Muscle layer of duodenum (tissue), 2 donors: ENCODE results near the gene GRID1.

Experiments
- H3K27ac ChIP-seq: one replicate; pipeline ENCODE4 v1.7.0; 2013; ENCODE audit warnings: mild to moderate bottlenecking, low read length
- H3K27me3 ChIP-seq: one replicate; pipeline ENCODE4 v1.7.0; 2013; ENCODE audit warnings: low read depth, mild to moderate bottlenecking, control low read depth, low read length
- H3K36me3 ChIP-seq, 2 donors: one replicate each; pipeline ENCODE4 v1.7.0; 2013; ENCODE audit warnings: low read length in 2 of 2, control low read depth in 1 of 2, mild to moderate bottlenecking in 1 of 2; ENCODE audit not compliant: insufficient read depth in 2 of 2, control insufficient read depth in 1 of 2
- H3K4me1 ChIP-seq, 2 donors: one replicate each; pipeline ENCODE4 v1.7.0; 2013; ENCODE audit warnings: low read length in 2 of 2, mild to moderate bottlenecking in 2 of 2, control low read depth in 1 of 2, moderate library complexity in 1 of 2; ENCODE audit not compliant: insufficient read depth in 2 of 2, control insufficient read depth in 1 of 2
- H3K4me3 ChIP-seq, 2 donors: one replicate each; pipeline ENCODE4 v1.7.0; 2013; ENCODE audit warnings: low read length in 2 of 2, low read depth in 1 of 2, mild to moderate bottlenecking in 1 of 2
- H3K9me3 ChIP-seq, 2 donors: one replicate each; pipeline ENCODE4 v1.7.0; 2013; ENCODE audit warnings: low read length in 2 of 2, control low read depth in 1 of 2, mild to moderate bottlenecking in 1 of 2; ENCODE audit not compliant: control insufficient read depth in 1 of 2
- donor health status: healthy.

Gene GRID1

DNA sequence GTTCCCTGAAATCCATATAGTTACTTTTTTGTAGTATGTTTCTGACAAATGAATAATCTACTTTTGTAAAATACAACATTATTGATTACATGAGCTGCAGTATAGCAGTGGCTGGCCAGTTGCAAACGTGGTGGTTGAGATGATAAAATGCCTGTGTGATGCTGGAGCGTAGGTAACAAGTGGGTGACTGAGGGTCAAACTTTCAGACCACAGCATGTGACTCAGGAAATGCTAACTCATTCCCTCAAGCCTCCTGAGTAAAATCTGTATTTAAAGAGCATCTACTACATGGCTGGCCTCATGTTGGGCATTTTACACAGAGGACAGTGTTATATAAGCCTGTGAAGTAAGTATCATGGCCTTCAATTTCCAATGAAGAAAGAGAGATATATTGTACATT is 585.2 kb downstream of the GRID1 start:
- H3K4me3 ChIP-seq = no peak overlapping the region
- H3K9me3 ChIP-seq = no peaks in the 10 kb centered on the region
- H3K27me3 ChIP-seq = no peaks in the 10 kb centered on the region
- H3K4me1 ChIP-seq = no peaks in the 10 kb centered on the region
- H3K27ac ChIP-seq = no peak overlapping the region
- H3K36me3 ChIP-seq = no peaks in the 10 kb centered on the region

DNA sequence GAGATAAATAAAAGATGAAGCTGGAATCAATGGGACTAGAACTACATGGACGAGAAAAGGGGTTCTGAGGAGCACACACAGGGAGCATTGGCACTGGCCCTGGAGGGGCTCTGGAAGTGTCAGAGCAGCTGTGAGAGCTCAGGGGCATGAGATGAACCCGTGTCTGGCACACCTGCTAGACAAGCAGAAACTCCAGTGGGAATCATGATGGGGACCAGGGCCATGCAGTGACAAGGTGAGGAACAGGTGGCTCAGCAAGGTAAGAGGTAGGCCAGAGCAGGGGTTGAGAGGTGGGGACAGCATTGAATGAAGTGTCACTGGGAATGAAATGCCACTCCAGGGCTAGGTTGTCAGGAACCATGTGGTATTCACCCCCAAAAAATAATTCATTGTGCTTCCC is 588.5 kb downstream of the GRID1 start:
- no peak overlapping the region for H3K27ac ChIP-seq
- no peaks in the 10 kb centered on the region for H3K4me1 ChIP-seq
- no peaks in the 10 kb centered on the region for H3K36me3 ChIP-seq
- H3K9me3 ChIP-seq = no peaks in the 10 kb centered on the region
- no peaks in the 10 kb centered on the region for H3K27me3 ChIP-seq
- H3K4me3 ChIP-seq = no peak overlapping the region

- H3K4me1 ChIP-seq = no peaks in the 10 kb centered on the region
- H3K27me3 ChIP-seq = no peaks in the 10 kb centered on the region
- H3K4me3 ChIP-seq = no peak overlapping the region
- no peak overlapping the region for H3K27ac ChIP-seq
- no peaks in the 10 kb centered on the region for H3K9me3 ChIP-seq
- H3K36me3 ChIP-seq = no peaks in the 10 kb centered on the region
Measured at GRCh38 chr10:85767891-85768290, 598.7 kb downstream of the GRID1 start.

DNA sequence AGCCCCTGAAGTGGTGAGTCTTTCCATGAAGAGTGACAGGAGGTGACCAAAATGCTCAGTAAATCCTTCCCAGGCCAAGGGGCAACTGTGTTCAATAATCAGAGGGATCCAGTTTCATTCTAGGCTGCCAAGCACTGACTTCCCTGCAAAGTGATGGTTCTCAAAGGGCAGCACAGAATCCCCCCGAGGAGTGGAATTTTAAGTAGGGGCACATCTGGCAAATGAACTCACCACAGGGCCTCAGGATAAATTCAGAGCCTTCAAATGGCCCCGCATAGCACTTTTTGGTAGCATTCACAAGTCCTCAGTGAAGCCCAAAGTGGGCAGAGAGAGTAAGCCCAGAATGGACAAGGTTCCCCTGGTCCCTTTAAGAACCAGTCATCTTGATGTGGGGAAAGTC is 602.5 kb downstream of the GRID1 start:
- Histone ChIP-seq H3K27ac (no peak overlapping the region), H3K36me3 (no peaks in the 10 kb centered on the region), H3K9me3 (no peaks in the 10 kb centered on the region), H3K4me1 (no peaks in the 10 kb centered on the region), H3K27me3 (no peaks in the 10 kb centered on the region), H3K4me3 (no peak overlapping the region)

DNA sequence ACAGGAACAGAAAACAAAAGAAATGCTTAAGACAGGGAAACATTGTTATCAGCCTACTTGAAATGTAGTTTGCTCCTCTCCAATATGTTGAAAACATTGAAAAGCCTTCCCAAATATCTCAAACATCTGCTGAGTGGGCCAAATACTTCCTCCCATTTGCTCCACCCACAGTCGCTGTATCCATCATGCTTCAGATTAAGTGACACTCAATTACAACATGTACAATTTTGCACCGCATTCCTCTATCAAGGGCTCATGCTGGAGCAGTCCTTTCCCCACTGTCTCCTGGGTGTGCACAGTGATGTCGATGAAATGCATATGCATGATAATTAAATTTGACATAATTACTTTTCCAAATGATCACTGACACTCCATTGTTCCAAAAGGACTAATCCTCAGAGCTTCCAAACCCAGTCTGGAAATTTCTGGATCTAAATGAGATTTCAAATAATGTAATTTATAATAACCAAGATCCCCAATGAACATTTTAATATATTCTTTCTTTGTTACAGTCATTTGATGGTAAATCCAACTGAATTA is 604.6 kb downstream of the GRID1 start:
- Histone ChIP-seq H3K27me3 (no peaks in the 10 kb centered on the region), H3K27ac (no peak overlapping the region), H3K4me3 (no peak overlapping the region), H3K9me3 (no peaks in the 10 kb centered on the region), H3K4me1 (no peaks in the 10 kb centered on the region), H3K36me3 (no peaks in the 10 kb centered on the region)

DNA sequence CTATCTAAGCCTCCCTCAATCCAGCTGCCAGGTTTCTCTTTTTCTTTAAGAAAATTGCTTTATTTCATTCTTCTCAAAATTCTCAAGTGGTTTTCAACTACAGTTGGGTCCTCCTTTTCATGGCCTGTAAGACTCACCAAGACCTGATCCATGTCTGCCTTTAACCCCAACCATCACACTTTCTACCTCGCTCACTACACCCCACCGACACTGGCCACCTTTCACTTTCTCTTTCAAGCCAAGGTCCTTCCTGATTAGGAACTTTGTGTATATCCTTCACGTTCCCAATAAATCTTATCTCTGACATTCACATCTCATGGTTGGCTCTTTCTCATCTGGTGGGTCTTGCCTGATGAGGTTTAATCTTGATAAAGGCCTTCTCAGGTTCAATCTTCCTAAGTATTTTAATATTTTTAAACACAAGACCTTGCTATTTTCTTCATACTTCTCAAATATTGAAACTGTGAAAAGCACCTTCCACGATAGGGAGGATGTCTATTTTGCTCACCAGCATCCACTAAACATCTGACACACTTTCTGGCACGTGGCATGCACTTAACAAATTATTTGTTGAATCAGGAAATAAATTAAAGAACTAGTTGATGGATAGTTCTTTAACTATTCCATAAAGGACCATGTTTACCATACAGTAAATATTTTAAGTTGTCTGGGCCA is 624.8 kb downstream of the GRID1 start:
- Histone ChIP-seq H3K4me3 (no peak overlapping the region), H3K9me3 (no peaks in the 10 kb centered on the region), H3K36me3 (no peaks in the 10 kb centered on the region), H3K4me1 (no peaks in the 10 kb centered on the region), H3K27ac (no peak overlapping the region), H3K27me3 (no peaks in the 10 kb centered on the region)

GRCh38 chr10:85735997-85736396 is 630.6 kb downstream of the GRID1 start:
- H3K4me1 ChIP-seq = no peaks in the 10 kb centered on the region
- no peaks in the 10 kb centered on the region for H3K9me3 ChIP-seq
- H3K27me3 ChIP-seq = no peaks in the 10 kb centered on the region
- no peaks in the 10 kb centered on the region for H3K36me3 ChIP-seq
- no peak overlapping the region for H3K27ac ChIP-seq
- no peak overlapping the region for H3K4me3 ChIP-seq

DNA sequence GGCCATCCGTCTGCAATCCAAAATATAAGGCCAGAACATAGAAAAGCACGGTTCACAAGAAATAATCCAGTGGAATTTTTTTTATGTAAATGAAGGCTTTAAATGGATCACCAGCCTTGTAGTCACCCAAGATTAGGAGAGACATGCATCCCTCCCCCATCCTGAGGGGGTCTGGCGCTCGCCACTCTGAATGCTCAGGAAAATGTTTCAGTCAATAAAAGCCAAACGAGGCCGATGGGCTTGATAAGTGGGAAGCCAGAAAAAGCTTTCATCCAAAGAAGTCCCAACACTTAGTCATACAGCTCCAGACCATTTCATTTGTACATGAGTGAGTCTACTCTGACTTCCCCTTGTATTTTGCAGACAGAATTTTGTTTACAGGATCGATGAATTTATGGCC is 631.8 kb downstream of the GRID1 start:
- Histone ChIP-seq H3K4me1 (no peaks in the 10 kb centered on the region), H3K9me3 (no peaks in the 10 kb centered on the region), H3K27ac (no peak overlapping the region), H3K27me3 (no peaks in the 10 kb centered on the region), H3K36me3 (no peaks in the 10 kb centered on the region), H3K4me3 (no peak overlapping the region)

GRCh38 chr10:85724215-85724614 is 642.4 kb downstream of the GRID1 start:
- H3K9me3 ChIP-seq = no peaks in the 10 kb centered on the region
- H3K36me3 ChIP-seq = no peaks in the 10 kb centered on the region
- H3K4me3 ChIP-seq = no peak overlapping the region
- H3K4me1 ChIP-seq = no peaks in the 10 kb centered on the region
- H3K27me3 ChIP-seq = no peaks in the 10 kb centered on the region
- no peak overlapping the region for H3K27ac ChIP-seq

GRCh38 chr10:85720931-85721590 is 645.5 kb downstream of the GRID1 start:
- H3K4me1 ChIP-seq = no peaks in the 10 kb centered on the region
- no peaks in the 10 kb centered on the region for H3K9me3 ChIP-seq
- no peak overlapping the region for H3K27ac ChIP-seq
- H3K27me3 ChIP-seq = no peaks in the 10 kb centered on the region
- no peaks in the 10 kb centered on the region for H3K36me3 ChIP-seq
- H3K4me3 ChIP-seq = no peak overlapping the region

DNA sequence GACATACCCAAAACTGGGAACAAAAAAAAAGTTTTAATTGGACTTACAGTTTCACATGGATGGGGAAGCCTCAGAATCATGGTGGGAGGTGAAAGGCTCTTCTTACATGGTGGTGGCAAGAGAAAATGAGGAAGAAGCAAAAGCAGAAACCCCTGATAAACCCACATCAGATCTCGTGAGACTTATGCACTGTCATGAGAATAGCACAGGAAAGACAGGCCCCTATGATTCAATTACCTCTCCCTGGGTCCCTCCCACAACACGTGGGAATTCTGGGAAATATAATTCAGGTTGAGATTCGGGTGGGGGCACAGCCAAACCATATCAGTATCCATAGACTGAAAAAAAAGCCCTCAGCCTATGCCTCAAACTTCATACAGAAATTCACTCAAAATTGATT is 647.2 kb downstream of the GRID1 start:
- H3K36me3 ChIP-seq = no peaks in the 10 kb centered on the region
- H3K4me3 ChIP-seq = no peak overlapping the region
- H3K27me3 ChIP-seq = no peaks in the 10 kb centered on the region
- H3K9me3 ChIP-seq = no peaks in the 10 kb centered on the region
- H3K4me1 ChIP-seq = no peaks in the 10 kb centered on the region
- no peak overlapping the region for H3K27ac ChIP-seq

GRCh38 chr10:85713885-85714284 is 652.7 kb downstream of the GRID1 start:
- Histone ChIP-seq H3K27ac (no peak overlapping the region), H3K27me3 (no peaks in the 10 kb centered on the region), H3K4me1 (no peaks in the 10 kb centered on the region), H3K4me3 (no peak overlapping the region), H3K9me3 (no peaks in the 10 kb centered on the region), H3K36me3 (no peaks in the 10 kb centered on the region)
